Fibroblast of gingiva (primary cell): ENCODE results near the gene PGAM5.
"Not testable (repeated sequence)": the region's sequence is repeated elsewhere in the genome, so short reads cannot be mapped to it uniquely, and the experiment has no call there.

Experiments used
- DNase-seq: peaks from one replicate; pipeline ENCODE4 v3.0.0-alpha.2; 2011; ENCODE audit warnings: low read depth

The PGAM5 gene

GRCh38 chr12:132753670-132754069 is 43.0 kb downstream of the PGAM5 start:
- not testable (repeated sequence) for DNase-seq

GRCh38 chr12:132754160-132754932 is 43.7 kb downstream of the PGAM5 start:
- no peak for DNase-seq

GRCh38 chr12:132758825-132759224 is 48.2 kb downstream of the PGAM5 start:
- DNase-seq: not testable (repeated sequence)

- no peak for DNase-seq
These were observed 48.7 kb downstream of the PGAM5 start for GRCh38 chr12:132759359-132759758.

GRCh38 chr12:132761032-132761920 is 50.6 kb downstream of the PGAM5 start, which contains the start of gene ANKLE2:
TSS of gene ANKLE2 (minus strand) at chr12:132761832. CDS start at chr12:132761798, 34 bp downstream.
- peak; percentile 71 for DNase-seq

GRCh38 chr12:132761921-132762583 is 51.4 kb downstream of the PGAM5 start:
- peak; percentile 91 for DNase-seq

GRCh38 chr12:132764231-132764630 is 53.6 kb downstream of the PGAM5 start:
- no peak for DNase-seq

- DNase-seq: no peak
These were observed 54.7 kb downstream of the PGAM5 start for GRCh38 chr12:132765361-132765760.

GRCh38 chr12:132766380-132767085 is 55.9 kb downstream of the PGAM5 start:
- no peak for DNase-seq

GRCh38 chr12:132771126-132771838 is 60.6 kb downstream of the PGAM5 start:
- no peak for DNase-seq
